SK-N-SH (cell line): ENCODE data around the gene SEPSECS. TPM values are rescaled to one million over a fixed set of nuclear protein-coding genes. Genes with fewer than 3 reads are reported as not detected.

Experiments
- CTCF ChIA-PET: fragments of 300-600, 350-600 bp; formaldehyde crosslinking; extraction: SDS; loops from one replicate; lab custom pipeline; 2021; lab: Yijun Ruan, JAX
- POLR2A ChIA-PET: fragments of 350-600 bp; sonication (Branson Sonifier 250); formaldehyde crosslinking; extraction: SDS; loops from one replicate; lab custom pipeline; 2020; ENCODE audit warnings: antibody characterized with exemption, inconsistent platforms; lab: Yijun Ruan, JAX
- DNase-seq: peaks from one replicate; pipeline ENCODE4 v3.0.0; 2012
- H2AFZ ChIP-seq: fragments of 200-600 bp; sonication (generic); 2 replicates; pipeline ENCODE4 v1.8.1; 2016; ENCODE audit warnings: antibody characterized with exemption, mild to moderate bottlenecking, low read depth
- H3F3A ChIP-seq: fragments of 200-600 bp; sonication (generic); replicated peaks from 2 replicates; pipeline ENCODE3; 2016; ENCODE audit warnings: antibody characterized with exemption, mild to moderate bottlenecking; ENCODE audit not compliant: insufficient read depth
- H3K27ac ChIP-seq, 2 experiments: fragments of 200-500 bp in 1 of 2; fragments of 200-600 bp in 1 of 2; sonication (Bioruptor generic) in 1 of 2; sonication (generic), shearing (Covaris generic) in 1 of 2; 2 replicates each; pipeline versions ENCODE4 v1.5.1 to v1.6.1; 2014 to 2016; ENCODE audit warnings: low read depth in 2 of 2, inconsistent platforms in 1 of 2, low read length in 1 of 2, mild to moderate bottlenecking in 1 of 2, mixed read lengths in 1 of 2
- H3K27me3 ChIP-seq: fragments of 200-600 bp; sonication (generic), shearing (Covaris generic); 2 replicates; pipeline ENCODE4 v1.6.1; 2016; ENCODE audit warnings: mixed run types; ENCODE audit not compliant: insufficient read depth
- H3K36me3 ChIP-seq, 2 experiments: fragments of 200-500 bp in 1 of 2; fragments of 200-600 bp in 1 of 2; sonication (Bioruptor generic) in 1 of 2; sonication (generic) in 1 of 2; replicated peaks in 1 of 2; 2 replicates each; pipeline versions ENCODE3 to v1.5.1; 2014 to 2016; ENCODE audit warnings: low read length in 1 of 2, mild to moderate bottlenecking in 1 of 2; ENCODE audit not compliant: insufficient read depth in 2 of 2, control insufficient read depth in 1 of 2
- H3K4me1 ChIP-seq, 2 experiments: fragments of 200-500 bp in 1 of 2; fragments of 200-600 bp in 1 of 2; sonication (Bioruptor generic) in 1 of 2; sonication (generic), shearing (Covaris generic) in 1 of 2; 2 replicates each; pipeline versions ENCODE4 v1.5.1 to v1.6.1; 2014 to 2016; ENCODE audit warnings: low read depth in 1 of 2, low read length in 1 of 2, mixed run types in 1 of 2; ENCODE audit not compliant: insufficient read depth in 2 of 2, control insufficient read depth in 1 of 2
- H3K4me2 ChIP-seq: fragments of 200-600 bp; sonication (generic), shearing (Covaris generic); 2 replicates; pipeline ENCODE4 v1.6.1; 2017; ENCODE audit warnings: mixed run types
- H3K4me3 ChIP-seq, 2 experiments: fragments of 200-500 bp in 1 of 2; fragments of 200-600 bp in 1 of 2; sonication (Bioruptor generic) in 1 of 2; sonication (generic), shearing (Covaris generic) in 1 of 2; 2 replicates each; pipeline versions ENCODE4 v1.5.1 to v1.8.1; 2014 to 2016; ENCODE audit warnings: low read depth in 2 of 2, inconsistent platforms in 1 of 2, low read length in 1 of 2, mild to moderate bottlenecking in 1 of 2, mixed read lengths in 1 of 2, moderate library complexity in 1 of 2
- H3K79me2 ChIP-seq: fragments of 200-600 bp; sonication (generic); 2 replicates; pipeline ENCODE4 v1.8.1; 2017; ENCODE audit warnings: mild to moderate bottlenecking; ENCODE audit not compliant: insufficient read depth
- H3K9ac ChIP-seq: fragments of 200-600 bp; sonication (generic); 2 replicates; pipeline ENCODE4 v1.6.1; 2017; ENCODE audit warnings: mixed run types
- H3K9me2 ChIP-seq: fragments of 200-600 bp; sonication (generic); 2 replicates; pipeline ENCODE4 v1.6.1; 2017; ENCODE audit warnings: mixed run types
- H3K9me3 ChIP-seq: fragments of 200-600 bp; sonication (generic); 2 replicates; pipeline ENCODE4 v1.6.1; 2017; ENCODE audit warnings: mixed run types, mild to moderate bottlenecking, moderate library complexity
- H4K20me1 ChIP-seq: fragments of 200-600 bp; sonication (generic); 2 replicates; pipeline ENCODE4 v1.6.1; 2017; ENCODE audit warnings: mild to moderate bottlenecking, mixed run types; ENCODE audit not compliant: insufficient read depth
- CHD2 ChIP-seq: fragments of 150-350 bp; IDR thresholded peaks from 2 replicates; pipeline ENCODE4 v1.6.1; 2018; ENCODE audit warnings: low read length; ENCODE audit not compliant: partially characterized antibody
- EP300 ChIP-seq, 2 experiments: IDR thresholded peaks; 2 replicates each; pipeline versions ENCODE4 v1.4.0 to v1.6.1; 2012; ENCODE audit warnings: borderline replicate concordance in 1 of 2, low read depth in 1 of 2, low read length in 1 of 2
- FOSL2 ChIP-seq: IDR thresholded peaks from 2 replicates; pipeline ENCODE4 v1.4.0; 2012; ENCODE audit warnings: low read depth, mild to moderate bottlenecking, moderate library complexity, borderline replicate concordance
- FOXJ3 ChIP-seq: sonication (generic); formaldehyde crosslinking; IDR thresholded peaks from 2 replicates; pipeline ENCODE4 v1.5.1; 2020; ENCODE audit warnings: mild to moderate bottlenecking, missing genetic modification reagents
- GATA2 ChIP-seq: sonication (generic); formaldehyde crosslinking; IDR thresholded peaks from 2 replicates; pipeline ENCODE4 v1.5.0; 2020; ENCODE audit warnings: mild to moderate bottlenecking, missing genetic modification reagents
- NFIC ChIP-seq: IDR thresholded peaks from 2 replicates; pipeline ENCODE4 v1.4.0; 2012; ENCODE audit warnings: borderline replicate concordance
- POLR2AphosphoS5 ChIP-seq: IDR thresholded peaks from 2 replicates; pipeline ENCODE4 v1.6.1; 2012; ENCODE audit warnings: low read depth, low read length
- RAD21 ChIP-seq: IDR thresholded peaks from 2 replicates; pipeline ENCODE4 v1.6.1; 2012; ENCODE audit warnings: mild to moderate bottlenecking, low read length
- SIN3A ChIP-seq: IDR thresholded peaks from 2 replicates; pipeline ENCODE4 v1.6.1; 2012; ENCODE audit warnings: low read depth, mild to moderate bottlenecking, low read length, moderate library complexity, borderline replicate concordance
- SMC3 ChIP-seq: IDR thresholded peaks from 2 replicates; pipeline ENCODE4 v1.6.1; 2012; ENCODE audit warnings: low read depth, low read length, improper control_type of control experiment
- TEAD4 ChIP-seq: IDR thresholded peaks from 2 replicates; pipeline ENCODE4 v1.4.0; 2012; ENCODE audit warnings: mild to moderate bottlenecking, borderline replicate concordance; ENCODE audit not compliant: insufficient read depth
- YY1 ChIP-seq: IDR thresholded peaks from 2 replicates; pipeline ENCODE4 v1.4.0; 2012; ENCODE audit warnings: low read depth, mild to moderate bottlenecking
- whole genome bisulfite sequencing: methylation state at CpG from one replicate; pipeline ENCODE4 v1.1.6; 2017; ENCODE audit warnings: low lambda C conversion rate; 5-methylcytosine and 5-hydroxymethylcytosine counted together
- polyA plus RNA-seq, 3 experiments: library from polyadenylated mRNA; depleted of rRNA; stranded (reverse); fragments of >200 nt; gene quantifications; 2 replicates each; pipeline ENCODE4 v1.2.3, GENCODE V29; 2012
- TF ChIP-seq, protein P1 (sequence below): IDR thresholded peaks from 2 replicates; pipeline ENCODE4 v1.4.0; 2012; ENCODE audit warnings: low read depth, borderline replicate concordance
- TF ChIP-seq, protein P2 (sequence below): IDR thresholded peaks from 2 replicates; pipeline ENCODE4 v1.6.1; 2012; ENCODE audit warnings: mild to moderate bottlenecking, low read depth, low read length, moderate library complexity
- TF ChIP-seq, protein P3 (sequence below): IDR thresholded peaks from 2 replicates; pipeline ENCODE4; 2012

The SEPSECS gene
- polyA plus RNA-seq, 1 of the 3 experiments (the other 2 are of a cell fraction) = 2.0 TPM

DNA sequence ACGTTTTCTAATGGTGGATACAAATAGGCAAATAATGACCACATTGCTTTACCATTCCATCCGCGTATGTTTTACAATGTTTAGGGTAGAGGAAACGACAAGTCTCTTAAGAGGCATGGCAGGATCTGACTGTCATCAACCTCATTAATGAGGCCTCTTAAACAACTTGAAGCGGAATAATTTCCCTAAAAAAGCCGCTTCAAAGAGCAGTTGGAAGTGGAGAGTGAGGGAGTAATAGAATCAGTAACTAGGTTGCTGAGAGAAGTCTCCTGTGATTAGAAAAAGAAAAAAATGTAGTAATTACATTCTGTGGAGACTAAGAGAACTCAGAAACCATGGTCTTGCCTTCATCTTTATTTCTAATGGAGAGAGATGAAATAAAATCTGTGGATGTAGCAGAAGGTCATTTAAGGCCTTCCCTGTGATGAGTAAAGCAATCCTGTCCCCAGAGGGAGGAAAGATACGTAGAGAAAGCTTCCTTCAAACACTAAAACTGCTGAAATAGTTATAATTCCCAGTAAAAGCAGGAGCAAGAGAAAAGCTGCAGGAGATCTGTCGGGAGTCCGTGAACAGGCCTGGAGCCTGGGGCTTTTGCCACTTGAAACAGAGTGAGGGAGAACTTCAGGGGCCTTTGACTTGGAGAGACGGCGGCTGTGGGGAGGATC lies 11.1 kb upstream of the SEPSECS start:
- H3K27me3 ChIP-seq = no peaks in the 10 kb centered on the region
- no peak overlapping the region for H2AFZ ChIP-seq
- WGBS = 96% methylated on average over 11 of the region's 11 CpGs
- no peaks in the 10 kb centered on the region for H3K9me2 ChIP-seq
- no peak overlapping the region for H3K27ac ChIP-seq
- peaks cover 0 to 21% of the 10 kb centered on the region in 2 experiments; a peak in 2 of 4 replicates for H3K4me1 ChIP-seq
- DNase-seq = no peak
- peaks cover 23% of the 10 kb centered on the region for H3F3A ChIP-seq
- H3K79me2 ChIP-seq = no peaks in the 10 kb centered on the region
- no peak overlapping the region for H3K9ac ChIP-seq
- ChIA-PET CTCF (interaction anchor here (1.0 kb wide), 1 partner anchor 141 kb away, joined by 4 read pairs; the partner anchor contains the start of gene ZCCHC4), POLR2A (no interaction called here)
- H3K4me2 ChIP-seq = no peak overlapping the region
- TF ChIP-seq TEAD4 = no peak
- TF ChIP-seq SMC3 = no peak
- no peak for TF ChIP-seq YY1
- TF ChIP-seq, protein P1, sequence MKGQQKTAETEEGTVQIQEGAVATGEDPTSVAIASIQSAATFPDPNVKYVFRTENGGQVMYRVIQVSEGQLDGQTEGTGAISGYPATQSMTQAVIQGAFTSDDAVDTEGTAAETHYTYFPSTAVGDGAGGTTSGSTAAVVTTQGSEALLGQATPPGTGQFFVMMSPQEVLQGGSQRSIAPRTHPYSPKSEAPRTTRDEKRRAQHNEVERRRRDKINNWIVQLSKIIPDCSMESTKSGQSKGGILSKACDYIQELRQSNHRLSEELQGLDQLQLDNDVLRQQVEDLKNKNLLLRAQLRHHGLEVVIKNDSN = no peak
- no peak for TF ChIP-seq CHD2
- no peak for TF ChIP-seq NFIC
- TF ChIP-seq POLR2AphosphoS5 = no peak
- TF ChIP-seq EP300 (IDR thresholded peaks at IDR 0.05; ENCODE audit: borderline replicate concordance in 1 of 2, low read depth in 1 of 2, low read length in 1 of 2) = no peak
- H3K4me3 ChIP-seq = no peak overlapping the region
- peaks cover 0 to 4% of the 10 kb centered on the region in 2 experiments for H3K36me3 ChIP-seq
- peaks cover 6% of the 10 kb centered on the region; the same call in 1 of the 2 replicates for H3K9me3 ChIP-seq
- H4K20me1 ChIP-seq = no peaks in the 10 kb centered on the region; the same call in 1 of the 2 replicates

DNA sequence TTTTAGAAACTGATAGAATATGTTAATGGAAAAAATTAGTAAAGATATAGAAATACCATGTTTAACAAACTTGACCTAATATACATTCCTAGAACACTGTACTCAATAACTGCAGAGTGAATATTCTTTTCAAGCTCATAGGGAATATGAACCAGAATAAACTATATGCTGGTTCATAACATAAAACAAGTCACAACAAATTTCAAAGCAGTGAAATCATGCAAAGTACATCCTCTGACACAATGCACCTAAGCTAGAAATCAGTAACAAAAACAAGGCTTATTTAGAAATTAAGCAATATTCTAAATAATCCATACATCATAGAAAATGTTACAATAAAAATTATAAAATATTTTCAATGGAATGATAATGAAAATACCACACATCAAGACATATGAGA lies 9.2 kb upstream of the SEPSECS start:
- POLR2A ChIA-PET = no interaction called here
- CTCF ChIA-PET = interaction anchor here (1.0 kb wide), 1 partner anchor 143 kb away, joined by 3 read pairs; the partner anchor contains the start of gene ZCCHC4
- H3F3A ChIP-seq = peaks cover 22% of the 10 kb centered on the region

More for the DNA sequence above, 9.2 kb upstream of the SEPSECS start:
- TF ChIP-seq NFIC (no peak), RAD21 (no peak), GATA2 (CRISPR knock-in tag) (no peak), SIN3A (no peak), FOSL2 (no peak), FOXJ3 (no peak), EP300 (IDR thresholded peaks at IDR 0.05; ENCODE audit: borderline replicate concordance in 1 of 2, low read depth in 1 of 2, low read length in 1 of 2) (no peak)
- TF ChIP-seq, protein P2, sequence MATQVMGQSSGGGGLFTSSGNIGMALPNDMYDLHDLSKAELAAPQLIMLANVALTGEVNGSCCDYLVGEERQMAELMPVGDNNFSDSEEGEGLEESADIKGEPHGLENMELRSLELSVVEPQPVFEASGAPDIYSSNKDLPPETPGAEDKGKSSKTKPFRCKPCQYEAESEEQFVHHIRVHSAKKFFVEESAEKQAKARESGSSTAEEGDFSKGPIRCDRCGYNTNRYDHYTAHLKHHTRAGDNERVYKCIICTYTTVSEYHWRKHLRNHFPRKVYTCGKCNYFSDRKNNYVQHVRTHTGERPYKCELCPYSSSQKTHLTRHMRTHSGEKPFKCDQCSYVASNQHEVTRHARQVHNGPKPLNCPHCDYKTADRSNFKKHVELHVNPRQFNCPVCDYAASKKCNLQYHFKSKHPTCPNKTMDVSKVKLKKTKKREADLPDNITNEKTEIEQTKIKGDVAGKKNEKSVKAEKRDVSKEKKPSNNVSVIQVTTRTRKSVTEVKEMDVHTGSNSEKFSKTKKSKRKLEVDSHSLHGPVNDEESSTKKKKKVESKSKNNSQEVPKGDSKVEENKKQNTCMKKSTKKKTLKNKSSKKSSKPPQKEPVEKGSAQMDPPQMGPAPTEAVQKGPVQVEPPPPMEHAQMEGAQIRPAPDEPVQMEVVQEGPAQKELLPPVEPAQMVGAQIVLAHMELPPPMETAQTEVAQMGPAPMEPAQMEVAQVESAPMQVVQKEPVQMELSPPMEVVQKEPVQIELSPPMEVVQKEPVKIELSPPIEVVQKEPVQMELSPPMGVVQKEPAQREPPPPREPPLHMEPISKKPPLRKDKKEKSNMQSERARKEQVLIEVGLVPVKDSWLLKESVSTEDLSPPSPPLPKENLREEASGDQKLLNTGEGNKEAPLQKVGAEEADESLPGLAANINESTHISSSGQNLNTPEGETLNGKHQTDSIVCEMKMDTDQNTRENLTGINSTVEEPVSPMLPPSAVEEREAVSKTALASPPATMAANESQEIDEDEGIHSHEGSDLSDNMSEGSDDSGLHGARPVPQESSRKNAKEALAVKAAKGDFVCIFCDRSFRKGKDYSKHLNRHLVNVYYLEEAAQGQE = no peak
- TF ChIP-seq, protein P1 = no peak
- TF ChIP-seq, protein P3, sequence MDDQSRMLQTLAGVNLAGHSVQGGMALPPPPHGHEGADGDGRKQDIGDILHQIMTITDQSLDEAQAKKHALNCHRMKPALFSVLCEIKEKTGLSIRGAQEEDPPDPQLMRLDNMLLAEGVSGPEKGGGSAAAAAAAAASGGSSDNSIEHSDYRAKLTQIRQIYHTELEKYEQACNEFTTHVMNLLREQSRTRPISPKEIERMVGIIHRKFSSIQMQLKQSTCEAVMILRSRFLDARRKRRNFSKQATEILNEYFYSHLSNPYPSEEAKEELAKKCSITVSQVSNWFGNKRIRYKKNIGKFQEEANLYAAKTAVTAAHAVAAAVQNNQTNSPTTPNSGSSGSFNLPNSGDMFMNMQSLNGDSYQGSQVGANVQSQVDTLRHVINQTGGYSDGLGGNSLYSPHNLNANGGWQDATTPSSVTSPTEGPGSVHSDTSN = no peak
- TF ChIP-seq, all 33 proteins: peak for 0
- Histone ChIP-seq H2AFZ (no peak overlapping the region), H3K9me3 (peaks cover 6% of the 10 kb centered on the region; the same call in 1 of the 2 replicates), H3K27ac (no peak overlapping the region), H3K9ac (no peak overlapping the region), H3K4me2 (no peak overlapping the region), H3K36me3 (peaks cover 0 to 12% of the 10 kb centered on the region in 2 experiments), H3K4me3 (no peak overlapping the region), H4K20me1 (no peaks in the 10 kb centered on the region; the same call in 1 of the 2 replicates), H3K4me1 (peaks cover 0 to 19% of the 10 kb centered on the region in 2 experiments; a peak in 2 of 4 replicates), H3K27me3 (no peaks in the 10 kb centered on the region), H3K9me2 (no peaks in the 10 kb centered on the region), H3K79me2 (no peaks in the 10 kb centered on the region)
- DNase-seq = no peak
